Measurements from ENCODE around the gene ZNF792.
"Not testable (repeated sequence)": the region's sequence is repeated elsewhere in the genome, so short reads cannot be mapped to it uniquely, and the experiment has no call there.

ZNF792 gene

DNA sequence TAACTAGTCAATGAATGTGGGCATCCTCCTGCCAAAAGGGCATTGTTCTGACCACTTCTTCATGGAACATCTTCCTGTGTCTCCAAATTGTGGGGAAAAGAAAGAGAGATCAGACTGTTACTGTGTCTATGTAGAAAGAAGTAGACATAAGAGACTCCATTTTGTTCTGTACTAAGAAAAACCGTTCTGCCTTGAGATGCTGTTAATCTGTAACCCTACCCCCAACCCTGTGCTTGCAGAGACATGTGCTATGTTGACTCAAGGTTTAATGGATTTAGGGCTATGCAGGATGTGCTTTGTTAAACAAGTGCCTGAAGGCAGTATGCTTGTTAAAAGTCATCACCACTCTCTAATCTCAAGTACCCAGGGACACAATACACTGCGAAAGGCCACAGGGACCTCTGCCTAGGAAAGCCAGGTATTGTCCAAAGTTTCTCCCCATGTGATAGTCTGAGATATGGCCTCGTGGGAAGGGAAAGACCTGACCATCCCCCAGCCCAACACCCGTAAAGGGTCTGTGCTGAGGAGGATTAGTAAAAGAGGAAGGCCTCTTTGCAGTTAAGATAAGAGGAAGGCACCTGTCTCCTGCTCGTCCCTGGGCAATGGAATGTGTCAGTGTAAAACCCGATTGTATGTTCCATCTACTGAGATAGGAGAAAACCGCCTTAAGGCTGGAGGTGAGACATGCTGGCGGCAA is 43.8 kb downstream of the ZNF792 start:
- DNase-seq: not testable (repeated sequence)

DNA sequence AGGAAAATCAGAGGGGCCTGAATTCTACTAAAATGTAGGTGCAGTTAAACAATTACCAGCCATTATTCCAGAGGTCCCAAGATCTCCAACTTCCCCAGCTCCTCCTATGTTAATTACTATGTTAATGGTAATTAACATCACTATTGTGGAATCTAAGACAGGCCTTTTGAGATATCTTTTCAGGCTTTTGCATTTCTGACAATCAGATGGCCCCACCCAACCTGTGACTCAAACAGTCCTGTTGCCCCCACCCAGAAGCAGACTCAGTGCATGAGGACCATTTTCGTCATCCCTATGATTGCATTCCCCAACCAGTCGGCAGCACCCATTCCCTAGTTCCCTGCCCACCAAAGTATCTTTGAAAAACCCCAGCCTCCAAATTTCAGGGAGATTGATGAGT is 45.8 kb downstream of the ZNF792 start:
- DNase-seq: no peak

DNA sequence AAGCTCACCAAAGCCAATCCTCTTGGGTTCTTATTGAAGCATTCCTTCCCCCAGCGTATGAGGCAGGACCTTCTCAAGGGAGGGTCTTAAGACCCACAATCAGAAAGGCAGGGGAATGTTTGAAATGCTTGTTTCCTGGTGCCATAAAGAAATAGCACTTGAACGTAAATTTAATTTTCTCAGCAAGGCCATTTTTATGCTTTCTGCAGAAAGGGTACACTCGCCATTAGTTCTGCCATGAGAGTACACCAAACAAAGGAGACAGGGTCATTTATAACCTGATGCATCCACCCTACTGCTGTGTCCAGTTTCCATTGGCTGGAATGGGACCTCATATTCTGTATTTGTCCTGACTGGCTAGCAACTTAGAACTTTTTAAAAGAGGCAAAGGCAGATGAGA is 46.9 kb downstream of the ZNF792 start:
- not testable (repeated sequence) for DNase-seq

DNA sequence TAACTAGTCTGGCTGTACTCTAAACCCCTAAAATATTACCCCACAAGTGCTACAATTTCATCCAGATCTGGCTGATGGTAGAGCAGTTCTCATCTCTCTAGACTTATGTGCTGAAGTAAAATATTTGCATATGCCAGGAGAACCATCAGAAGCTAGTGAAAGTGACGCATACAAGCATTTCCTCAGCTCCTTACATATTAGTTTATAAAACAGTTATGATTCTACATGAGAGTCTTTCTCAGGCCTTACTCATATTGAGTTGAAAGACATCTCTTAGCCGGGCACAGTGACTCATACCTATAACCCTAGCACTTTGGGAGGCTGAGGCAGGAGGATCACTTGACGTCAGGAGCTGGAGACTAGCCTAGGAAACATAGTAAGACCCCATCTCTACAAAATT is 53.3 kb downstream of the ZNF792 start:
- no peak for DNase-seq

Measured in NCI-H748 treated with DMSO at 0.1 percent for 48 hours (cell line).